Stimulated activated CD4-positive, alpha-beta T cell treated with anti-CD3 and anti-CD28 coated beads, TNF-alpha, amount 100 ng/mL, for 24 hours (primary cell): ENCODE measurements around the gene DNMT1.
A peak's percentile ranks its signal among the peaks of the same experiment; 100 is the strongest.
"Not testable (repeated sequence)": the region's sequence is repeated elsewhere in the genome, so short reads cannot be mapped to it uniquely, and the experiment has no call there.

Experiments used
- DNase-seq, 3 experiments: peaks; one replicate each; pipeline ENCODE4 v3.0.0-alpha.2; 2020; ENCODE audit warnings: low read depth in 3 of 3

DNMT1 gene

DNA sequence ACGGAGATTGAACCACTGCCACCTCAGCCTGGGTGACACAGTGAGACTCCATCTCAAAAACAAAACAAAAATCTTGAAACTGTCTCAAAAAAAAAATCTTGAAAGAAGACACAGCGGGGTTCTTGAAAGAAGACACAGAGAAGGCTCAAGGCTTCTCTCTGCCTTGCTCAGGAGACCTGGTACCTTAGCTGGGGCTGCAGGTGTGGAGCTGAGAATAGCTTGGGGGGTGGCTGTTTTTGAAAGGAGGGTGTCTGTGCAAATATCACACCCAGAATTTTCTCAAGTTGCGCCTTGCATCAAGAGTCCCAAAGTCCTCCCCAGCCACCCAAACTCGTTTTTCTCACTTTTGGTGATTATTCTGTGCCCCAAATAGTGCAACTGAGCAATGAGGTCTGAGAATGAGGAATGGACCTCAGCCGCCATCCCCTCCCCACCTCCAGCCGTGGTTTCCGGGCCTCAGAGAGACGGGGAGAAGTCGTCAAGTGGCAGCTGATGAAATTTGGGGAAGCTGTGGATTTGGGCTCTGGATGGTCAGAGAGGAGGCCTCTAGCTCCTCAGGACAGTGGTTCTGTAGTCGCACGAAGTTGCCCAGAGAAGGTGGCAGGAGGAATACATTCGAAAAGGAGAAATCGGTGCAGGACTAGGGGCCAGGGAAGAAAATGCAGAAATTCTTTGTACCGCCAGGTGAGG, 27.6 kb upstream of the DNMT1 start:
- DNase-seq = no peak

DNA sequence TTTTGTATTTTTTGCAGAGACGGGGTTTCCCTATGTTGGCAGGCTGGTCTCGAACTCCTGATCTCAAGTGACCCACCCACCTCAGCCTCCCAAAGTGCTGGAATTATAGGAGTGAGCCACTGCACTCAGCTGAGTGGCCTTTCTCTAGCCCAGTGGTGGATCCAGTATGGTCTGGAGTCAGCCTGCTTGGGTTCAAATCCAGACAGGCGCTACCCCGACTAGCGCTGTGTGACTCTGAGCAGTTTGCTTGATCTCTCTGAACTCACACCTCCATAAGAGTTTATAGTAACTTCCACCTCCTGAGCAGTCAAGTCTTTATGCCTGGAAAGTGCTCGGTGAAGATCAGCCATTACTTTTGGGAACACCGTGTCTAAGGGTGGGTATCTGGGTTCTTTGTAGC, 25.9 kb upstream of the DNMT1 start:
- DNase-seq = no peak

DNA sequence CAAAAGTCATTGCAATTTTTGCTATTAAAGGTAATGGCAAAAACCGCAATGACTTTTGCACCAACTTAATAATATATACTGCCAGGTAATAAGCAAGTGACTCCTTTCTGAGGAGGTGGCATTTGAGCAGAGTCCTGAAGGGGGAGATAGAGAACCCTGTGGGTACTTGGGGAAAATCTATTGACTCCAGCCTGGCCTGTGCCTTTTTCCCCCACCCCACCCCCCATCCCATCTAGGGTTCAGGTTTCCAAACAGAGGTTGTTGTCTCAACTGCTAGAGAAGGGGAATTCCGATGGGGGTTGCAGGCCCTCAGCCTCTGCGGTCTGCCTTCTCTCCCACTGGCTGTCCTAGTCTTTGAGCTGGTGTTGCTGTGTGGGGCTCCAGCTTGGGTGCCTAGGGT, 24.9 kb upstream of the DNMT1 start:
- peak in 1 of 3 experiments; percentile 8 for DNase-seq

DNA sequence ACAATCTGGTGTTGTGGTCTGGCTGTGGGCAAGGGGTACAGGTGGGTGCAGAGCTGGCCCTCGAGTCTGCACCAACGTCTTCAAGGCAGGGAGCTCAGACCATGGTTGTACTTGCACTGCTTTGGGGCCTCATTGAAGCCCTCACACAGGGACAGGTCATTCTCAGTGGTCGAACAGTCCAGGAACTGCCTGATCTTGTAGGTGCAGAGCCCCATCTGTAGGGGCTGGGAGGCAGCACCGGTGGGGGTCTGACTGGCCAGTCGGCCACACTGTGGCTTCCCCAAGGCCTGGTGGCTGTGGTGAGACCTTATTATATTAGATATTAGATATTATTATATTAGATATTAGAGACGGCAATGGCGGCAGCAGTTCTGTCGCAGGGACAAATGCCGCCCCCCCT, 22.3 kb upstream of the DNMT1 start:
- DNase-seq = no peak

DNA sequence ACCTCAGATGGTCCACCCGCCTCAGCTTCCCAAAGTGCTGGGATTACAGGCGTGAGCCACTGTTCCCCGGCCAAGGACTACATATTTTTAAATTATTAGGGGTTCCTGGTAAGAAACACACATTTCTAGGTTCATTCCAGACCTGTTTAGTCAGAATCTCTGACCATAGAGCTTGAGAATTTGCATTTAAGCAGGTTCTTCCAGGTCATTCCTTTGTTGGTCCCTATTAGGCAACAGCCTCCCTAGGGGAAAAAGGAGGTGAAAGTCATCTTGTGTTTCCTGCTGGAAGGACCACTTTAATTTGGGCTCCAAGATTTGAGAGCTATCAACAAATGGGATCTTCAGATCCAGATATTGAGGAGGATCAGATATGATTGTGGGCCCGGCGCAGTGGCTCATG, 20.0 kb upstream of the DNMT1 start:
- DNase-seq = no peak

DNA sequence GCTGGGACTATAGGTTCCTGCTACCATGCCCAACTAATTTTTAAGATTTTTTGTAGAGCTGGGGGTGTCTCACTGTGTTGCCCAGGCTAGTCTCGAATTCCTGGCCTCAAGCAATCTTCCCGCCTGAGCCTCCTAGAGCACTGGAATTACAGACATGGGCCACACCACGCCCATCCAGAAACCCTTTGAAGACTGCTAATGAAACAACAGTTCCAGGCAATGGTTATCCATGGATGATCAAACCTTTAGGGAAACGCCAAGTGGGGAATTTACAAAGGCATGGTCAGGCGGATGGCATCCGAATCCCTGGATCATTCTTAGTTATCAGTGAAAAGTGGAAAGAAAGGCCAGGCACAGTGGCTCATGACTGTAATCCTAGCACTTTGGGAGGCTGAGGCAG, 16.9 kb upstream of the DNMT1 start:
- no peak for DNase-seq

DNA sequence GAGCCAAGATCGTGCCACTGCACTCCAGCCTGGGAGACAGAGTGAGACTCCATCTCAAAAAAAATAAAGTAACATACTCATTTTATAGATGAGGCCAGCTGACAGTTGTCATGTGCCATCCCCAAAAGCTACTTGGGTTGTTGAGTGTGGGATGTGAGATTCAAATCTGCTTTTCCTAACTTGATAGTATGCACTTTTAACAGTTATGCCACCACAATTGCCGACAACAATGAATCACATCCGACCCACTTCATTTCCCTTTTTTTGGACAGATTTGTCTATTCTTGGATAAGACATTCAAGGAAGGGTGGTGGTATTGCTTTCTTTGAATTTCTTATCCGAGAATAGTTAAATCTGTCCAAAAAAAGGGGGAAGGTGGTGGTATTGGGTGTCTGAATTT, 16.3 kb upstream of the DNMT1 start:
- DNase-seq = no peak

DNA sequence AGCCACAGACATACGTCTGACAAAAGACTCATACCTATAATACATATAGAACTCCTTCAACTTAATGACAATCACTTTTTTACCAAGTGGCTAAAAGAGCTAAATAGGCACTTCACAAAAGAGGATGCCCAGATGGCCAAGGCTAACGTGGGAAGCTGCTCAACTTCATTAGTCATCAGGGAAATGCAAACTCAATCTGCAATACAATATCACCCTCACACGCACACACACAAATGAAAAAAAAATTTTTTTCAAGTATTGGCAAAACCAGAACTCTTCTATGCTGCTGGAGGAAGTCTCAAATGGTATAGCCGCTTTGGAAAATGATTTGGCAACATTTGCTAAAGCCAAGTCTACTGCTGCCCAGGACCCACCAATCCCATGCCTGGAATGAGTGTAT, 14.6 kb upstream of the DNMT1 start:
- no peak for DNase-seq

DNA sequence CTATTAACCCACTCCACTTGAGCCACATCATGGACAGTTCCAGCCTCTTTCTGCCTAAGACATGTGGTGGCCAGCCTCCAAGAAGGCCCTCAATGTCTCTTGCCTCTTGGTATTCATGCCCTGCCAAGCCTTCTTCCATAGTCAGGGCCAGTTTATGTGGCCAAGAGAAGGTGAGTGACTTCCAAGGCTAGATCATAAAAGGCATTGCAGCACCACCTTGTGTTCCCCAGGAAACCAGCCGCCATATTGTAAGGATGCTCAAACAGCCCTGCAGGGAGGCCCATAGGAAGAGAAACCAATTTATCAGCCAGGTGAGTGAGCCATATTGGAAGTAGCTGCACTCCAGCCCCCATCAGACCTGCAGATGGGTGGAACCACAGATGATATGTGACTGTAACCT, 12.3 kb upstream of the DNMT1 start:
- no peak for DNase-seq

DNA sequence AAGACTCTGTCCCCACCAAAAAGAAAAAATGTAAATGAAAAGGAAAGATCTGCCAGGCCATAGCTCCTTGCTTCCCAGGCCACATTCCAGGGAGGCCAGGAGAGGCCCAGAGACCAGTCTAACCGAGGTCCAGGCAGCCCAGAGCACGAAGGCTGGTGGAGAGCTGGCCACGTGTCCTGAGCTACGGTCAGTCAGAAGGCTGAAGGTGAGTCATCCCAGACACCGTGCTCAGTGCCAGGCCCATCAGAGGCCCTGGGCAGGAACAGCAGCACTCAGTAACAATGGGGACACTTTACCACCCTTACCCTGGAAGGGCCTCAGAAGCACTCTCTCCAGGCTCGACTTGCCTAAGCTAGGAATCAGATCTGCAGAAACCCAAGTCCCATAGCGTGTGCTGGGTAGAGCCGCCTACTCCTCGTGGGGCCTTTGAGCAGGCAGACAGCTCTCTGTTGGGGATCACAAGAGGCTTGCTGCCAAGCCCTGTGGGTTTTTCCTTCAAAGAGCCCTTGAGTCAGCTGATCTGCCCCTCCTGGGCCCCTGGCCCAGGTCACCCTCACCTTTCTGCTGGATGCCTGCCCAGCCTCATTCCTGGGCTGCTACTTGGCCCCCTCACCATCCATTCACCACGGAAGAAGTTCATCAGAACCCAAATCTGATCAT, 11.6 kb upstream of the DNMT1 start:
- no peak for DNase-seq

DNA sequence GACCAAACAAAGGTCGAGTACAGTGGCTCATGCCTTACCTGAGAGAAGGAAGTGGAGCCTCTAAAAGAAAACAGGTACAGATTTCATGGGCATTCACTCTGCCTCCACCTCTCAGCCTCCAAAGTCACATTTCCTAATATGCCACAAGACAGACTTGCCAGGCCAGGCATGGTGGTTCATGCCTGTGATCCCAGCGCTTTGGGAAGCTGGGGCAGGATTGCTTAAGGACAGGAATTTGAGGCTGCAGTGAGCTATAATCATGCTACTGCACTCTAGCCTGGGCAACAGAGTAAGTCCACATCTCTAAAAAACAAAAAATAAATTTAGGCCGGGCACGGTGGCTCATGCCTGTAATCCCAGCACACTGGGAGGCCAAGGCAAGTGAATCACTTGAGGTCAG, 10.9 kb upstream of the DNMT1 start:
- DNase-seq = no peak

DNA sequence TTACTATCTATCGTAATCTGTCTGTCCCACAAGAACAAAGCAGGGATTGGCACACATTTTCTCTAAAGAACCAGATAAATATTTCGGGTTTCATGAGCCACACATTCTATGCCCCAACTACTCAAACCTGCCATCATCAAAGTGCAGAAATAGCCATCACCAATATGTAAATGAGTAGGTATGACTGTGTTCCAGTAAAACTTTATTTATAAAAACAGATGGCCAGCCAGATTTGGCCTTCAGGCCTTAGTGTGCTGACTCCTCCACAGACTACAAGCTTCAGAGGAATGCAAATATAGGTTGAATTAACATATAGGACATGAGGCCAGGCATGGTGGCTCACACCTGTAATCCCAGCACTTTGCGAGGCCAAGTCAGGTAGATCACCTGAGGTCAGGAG, 8.9 kb upstream of the DNMT1 start:
- no peak for DNase-seq

DNA sequence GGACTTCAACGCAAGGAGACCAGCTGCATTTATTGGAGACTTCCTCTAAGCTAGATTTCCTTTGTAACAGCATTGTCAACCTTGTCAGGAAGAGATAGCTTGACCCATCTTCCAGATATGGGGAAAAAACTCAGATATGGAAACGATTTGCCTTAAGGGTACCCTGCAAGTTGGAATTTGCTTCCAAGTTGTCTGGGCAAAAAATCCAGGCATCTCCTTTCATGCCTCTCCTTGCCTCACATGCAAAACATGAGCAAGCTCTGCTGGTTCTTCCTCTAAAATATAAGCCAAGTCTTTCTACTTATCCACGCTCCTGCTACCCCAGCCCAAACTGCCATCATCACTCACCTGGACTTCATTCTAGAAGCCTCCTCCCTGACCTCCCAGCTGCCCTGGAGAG, 6.4 kb upstream of the DNMT1 start:
- DNase-seq = no peak

DNA sequence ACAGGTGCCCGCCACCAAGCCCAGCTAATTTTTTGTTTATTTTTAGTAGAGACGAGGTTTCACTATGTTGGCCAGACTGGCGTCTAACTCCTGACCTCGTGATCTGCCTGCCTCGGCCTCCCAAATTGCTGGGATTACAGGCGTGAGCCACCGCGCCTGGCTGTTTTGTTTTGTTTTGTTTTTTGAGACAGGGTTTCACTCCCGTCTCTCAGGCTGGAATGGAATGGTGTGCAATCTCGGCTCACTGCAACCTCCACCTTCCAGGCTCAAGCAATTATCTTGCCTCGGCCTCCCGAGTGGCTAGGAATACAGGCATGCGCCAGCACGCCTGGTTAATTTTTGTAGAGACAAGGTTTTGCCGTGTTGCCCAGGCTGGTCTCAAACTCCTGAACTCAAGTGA, 5.3 kb upstream of the DNMT1 start:
- DNase-seq = not testable (repeated sequence)

DNA sequence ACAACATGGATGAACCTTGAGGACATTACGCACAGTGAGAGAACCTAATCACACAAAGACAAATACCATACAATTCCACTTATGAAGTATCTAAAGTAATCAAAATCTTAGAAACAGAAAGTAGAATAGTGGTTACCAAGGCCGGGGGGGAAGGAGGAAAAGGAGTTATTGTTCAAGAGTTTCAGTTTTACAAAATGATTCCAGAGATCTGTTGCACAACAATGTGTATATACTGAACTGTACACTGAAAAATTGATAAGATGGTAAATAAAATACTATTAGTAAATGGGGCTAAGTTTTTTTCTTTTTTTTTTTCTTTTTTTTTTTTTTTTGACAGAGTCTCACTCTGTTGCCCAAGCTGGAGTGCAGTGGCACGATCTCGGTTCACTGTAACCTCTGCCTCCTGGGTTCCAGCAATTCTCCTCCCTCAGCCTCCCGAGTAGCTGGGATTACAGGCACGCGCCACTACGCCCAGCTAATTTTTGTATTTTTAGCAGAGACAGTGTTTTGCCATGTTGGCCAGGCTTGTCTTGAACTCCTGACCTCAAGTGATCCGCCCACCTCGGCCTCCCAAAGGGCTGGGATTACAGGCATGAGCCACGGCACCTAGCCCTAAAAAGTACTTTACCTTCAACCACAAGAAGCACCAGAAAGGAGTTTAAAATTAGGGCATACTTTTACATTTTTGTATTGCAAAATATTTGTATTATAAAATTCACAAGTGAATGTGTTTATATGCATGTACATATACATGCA, 4.3 kb upstream of the DNMT1 start:
- DNase-seq = not testable (repeated sequence)

DNA sequence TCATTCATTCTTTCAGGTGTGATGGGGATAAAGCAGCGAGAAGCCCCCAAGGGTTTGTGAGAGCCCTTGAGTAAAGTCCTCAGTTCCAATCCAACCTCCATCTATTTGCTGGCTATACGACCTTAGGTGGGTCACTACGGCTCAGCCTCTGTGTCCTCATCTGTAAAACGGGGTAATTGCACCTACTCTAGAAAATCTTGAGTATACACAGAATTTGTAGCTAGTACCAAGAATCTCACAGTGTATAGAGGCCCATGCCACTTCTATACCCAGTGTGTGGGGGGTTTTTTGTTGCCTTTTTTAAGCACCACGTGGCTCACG, 406 bp upstream of the DNMT1 start:
- DNase-seq = no peak

DNA sequence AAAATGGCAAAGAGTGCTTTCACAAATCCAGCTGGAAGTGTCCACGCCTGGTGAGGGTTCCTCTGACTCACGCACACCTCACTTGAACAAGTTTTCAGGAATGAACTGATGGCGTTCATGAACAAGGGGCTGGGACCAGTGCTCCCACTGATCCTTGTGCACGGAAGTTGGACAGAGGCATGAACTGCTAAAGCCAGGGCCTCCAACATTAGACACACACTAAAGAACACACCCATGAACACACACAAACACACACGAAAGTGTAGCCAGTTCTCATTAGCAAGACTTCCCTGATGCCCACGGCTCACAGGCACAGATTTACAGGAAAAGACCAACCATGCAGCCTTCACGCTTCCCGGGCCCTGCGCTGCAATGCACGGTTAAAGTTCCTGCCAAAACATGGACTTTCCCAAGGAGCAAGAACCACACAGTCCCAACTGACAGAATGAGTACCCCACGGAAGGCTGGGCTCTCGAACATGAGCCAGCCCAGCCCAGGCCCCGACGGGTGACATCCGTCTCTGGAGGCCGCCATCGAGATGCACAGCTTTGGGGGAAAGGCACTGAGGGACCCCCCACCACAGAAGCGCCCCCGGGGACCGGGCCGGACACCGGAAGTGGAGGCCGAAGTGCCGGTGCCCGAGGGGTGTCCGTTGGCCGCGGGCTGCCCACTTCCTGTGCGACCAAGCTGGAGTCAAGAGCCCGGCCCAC, 808 bp downstream of the DNMT1 start:
- peak; percentile 7 to 26 (median 13) for DNase-seq

DNA sequence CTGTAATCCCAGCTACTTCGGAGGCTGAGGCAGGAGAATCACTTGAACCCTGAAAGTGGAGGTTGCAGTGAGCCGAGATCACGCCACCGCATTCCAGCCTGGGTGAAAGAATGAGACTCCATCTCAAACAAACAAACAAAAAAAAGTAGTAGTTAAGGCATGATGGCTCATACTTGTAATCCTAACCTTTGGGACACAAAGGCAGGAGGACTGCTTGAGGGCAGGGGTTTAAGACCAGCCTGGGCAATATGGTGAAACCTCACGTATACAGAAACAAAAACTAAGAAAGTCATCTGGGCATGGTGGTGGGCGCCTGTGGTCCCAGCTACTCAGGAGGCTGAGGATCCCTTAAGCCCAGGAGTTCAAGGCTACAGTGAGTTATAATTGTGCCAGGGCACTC, 1.8 kb downstream of the DNMT1 start:
- DNase-seq = no peak

DNA sequence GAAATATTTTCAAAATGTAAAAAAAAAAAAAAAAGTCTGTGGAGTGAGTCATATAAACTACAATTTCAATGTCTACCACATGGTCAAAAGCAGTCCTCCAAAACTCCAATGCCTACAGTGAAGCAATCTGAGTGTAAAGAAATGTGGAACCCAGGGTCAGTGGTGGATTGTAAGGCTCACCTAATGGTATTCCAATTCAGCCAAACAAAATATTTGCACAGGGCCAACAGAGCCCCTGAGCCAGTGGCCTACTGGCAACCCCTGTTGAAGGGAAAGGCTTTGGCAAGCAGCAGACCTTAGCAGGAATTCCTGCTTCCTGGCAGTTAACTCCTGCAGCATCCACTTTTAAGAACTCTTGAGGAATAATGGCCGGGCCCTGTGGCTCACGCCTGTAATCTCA, 3.4 kb downstream of the DNMT1 start:
- DNase-seq = no peak

DNA sequence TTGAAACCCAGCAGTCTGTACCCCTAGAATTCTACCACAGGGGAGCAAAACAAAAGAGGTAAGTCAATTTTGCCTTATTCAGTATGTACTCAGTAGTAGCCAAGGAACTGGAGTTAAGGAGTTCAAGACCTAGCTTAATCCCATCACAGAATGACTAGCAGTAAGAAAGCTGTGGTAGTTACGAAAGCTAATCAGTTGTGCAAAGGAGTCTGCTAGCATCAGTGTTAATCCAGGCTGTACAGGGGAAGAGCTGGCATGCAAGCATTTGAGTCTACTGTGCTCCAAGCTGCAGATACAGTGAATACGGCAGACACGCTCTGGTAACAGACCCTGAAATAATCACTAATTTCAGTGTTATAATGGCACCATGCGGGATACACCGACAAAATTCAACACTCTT, 4.7 kb downstream of the DNMT1 start:
- no peak for DNase-seq

DNA sequence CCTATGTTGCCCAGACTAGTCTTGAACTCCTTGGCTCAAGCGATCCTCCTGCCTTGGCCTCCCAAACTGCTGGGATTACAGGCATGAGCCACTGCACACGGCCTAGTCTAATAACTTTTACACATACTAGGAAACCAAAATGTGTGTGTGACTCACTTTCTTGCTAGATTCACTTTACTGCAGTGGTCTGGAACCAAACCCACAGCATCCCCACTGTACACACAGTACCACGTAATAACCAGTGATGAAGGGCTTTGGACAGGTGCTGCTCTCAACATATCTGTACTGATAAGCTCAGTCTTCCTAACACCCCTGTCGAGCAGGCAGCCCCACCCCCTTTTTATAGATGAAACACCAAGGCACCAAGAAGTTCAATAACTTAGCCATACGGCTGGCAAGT, 5.1 kb downstream of the DNMT1 start:
- DNase-seq = no peak

DNA sequence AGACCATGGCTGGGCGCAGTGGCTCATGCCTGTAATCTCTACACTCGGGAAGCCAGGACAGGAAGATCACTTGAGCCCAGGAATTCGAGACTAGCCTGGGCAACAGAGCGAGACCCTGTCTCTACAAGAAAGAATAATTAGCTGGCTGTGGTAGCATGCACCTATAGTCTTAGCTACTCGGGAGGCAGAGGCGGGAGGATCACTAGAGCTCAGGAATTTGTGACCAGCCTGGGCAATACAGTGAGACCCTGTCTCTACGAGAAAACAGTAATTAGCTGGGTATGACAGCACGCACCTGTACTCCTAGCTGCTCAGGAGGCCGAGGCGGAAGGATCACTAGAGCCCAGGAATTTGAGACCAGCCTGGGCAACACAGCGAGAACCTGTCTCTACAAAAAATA, 7.4 kb downstream of the DNMT1 start:
- DNase-seq = no peak

DNA sequence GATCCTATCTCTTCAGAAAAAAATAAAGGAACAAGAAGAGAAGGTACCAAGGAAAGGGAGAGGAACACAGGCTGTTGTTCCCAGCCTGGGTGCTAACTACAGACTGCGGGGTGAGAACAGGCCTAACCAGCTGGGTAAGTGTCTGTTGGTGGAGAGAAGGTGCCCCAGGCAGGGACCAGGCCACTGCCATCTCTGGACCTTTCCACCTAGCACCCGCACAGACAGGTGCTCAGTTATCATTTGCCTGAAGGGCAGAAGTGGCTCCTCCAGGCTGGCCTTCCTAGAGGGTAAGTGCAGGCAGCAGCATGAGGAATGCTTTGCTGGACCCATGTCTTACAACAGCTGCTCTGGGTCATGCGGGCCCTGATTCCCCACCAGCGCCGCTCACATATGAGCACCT, 10.1 kb downstream of the DNMT1 start:
- DNase-seq = no peak
